A673 (cell line): ENCODE data around the gene MSH5. TPM values are rescaled to one million over a fixed set of nuclear protein-coding genes. Genes with fewer than 3 reads are reported as not detected.

Experiments
- BruUV-seq: library from RNA; stranded (reverse); fragments of 400-500 nt; replicated peaks from 2 replicates; lab custom pipeline; 2021; lab: Mats Ljungman, UMichigan
- CTCF ChIA-PET: fragments of 300-600 bp; sonication (Branson Sonifier 250); formaldehyde crosslinking; loops from one replicate; lab custom pipeline; 2022; ENCODE audit warnings: antibody characterized with exemption; lab: Charles Lee
- POLR2A ChIA-PET: fragments of 300-600 bp; sonication (Branson Sonifier 250); formaldehyde crosslinking; loops from one replicate; lab custom pipeline; 2022; ENCODE audit warnings: antibody characterized with exemption; ENCODE audit not compliant: low non-redundant PET; lab: Charles Lee
- DNase-seq: peaks from one replicate; pipeline ENCODE4 v3.0.0-alpha.2; 2015; ENCODE audit warnings: low spot score
- H3K27ac ChIP-seq: fragments of 200-600 bp; sonication (generic); 2 replicates; pipeline ENCODE4 v1.5.1; 2016; ENCODE audit warnings: mixed run types, low read depth, mild to moderate bottlenecking, mixed read lengths, antibody characterized with exemption, low read length; ENCODE audit not compliant: poor library complexity, severe bottlenecking
- H3K27me3 ChIP-seq: fragments of 200-600 bp; sonication (generic); replicated peaks from 2 replicates; pipeline ENCODE4 v1.6.1; 2017; ENCODE audit warnings: mixed run types, low read depth, mild to moderate bottlenecking, mixed read lengths, antibody characterized with exemption, low read length; ENCODE audit not compliant: insufficient read depth, poor library complexity
- H3K36me3 ChIP-seq: fragments of 200-600 bp; sonication (generic); 2 replicates; pipeline ENCODE4 v1.6.1; 2016; ENCODE audit warnings: mixed run types, mild to moderate bottlenecking, mixed read lengths, antibody characterized with exemption, low read length; ENCODE audit not compliant: insufficient read depth, poor library complexity, severe bottlenecking
- H3K4me1 ChIP-seq: fragments of 200-600 bp; sonication (generic); 2 replicates; pipeline ENCODE4 v1.6.1; 2017; ENCODE audit warnings: mixed run types, mild to moderate bottlenecking, mixed read lengths, antibody characterized with exemption, low read length; ENCODE audit not compliant: insufficient read depth, poor library complexity, severe bottlenecking
- H3K4me3 ChIP-seq: fragments of 200-600 bp; sonication (generic); 2 replicates; pipeline ENCODE4 v1.5.1; 2016; ENCODE audit warnings: low read depth, mixed run types, mild to moderate bottlenecking, mixed read lengths, low read length; ENCODE audit not compliant: poor library complexity, severe bottlenecking
- H3K9me3 ChIP-seq: fragments of 200-600 bp; sonication (generic); 2 replicates; pipeline ENCODE4 v1.6.1; 2016; ENCODE audit warnings: mixed run types, low read depth, mild to moderate bottlenecking, mixed read lengths, antibody characterized with exemption, low read length; ENCODE audit not compliant: poor library complexity, severe bottlenecking
- CTCF ChIP-seq: fragments of 300-800, 200-600 bp; sonication (generic); conservative IDR thresholded peaks from 2 replicates; pipeline ENCODE4 v1.5.1; 2017; ENCODE audit warnings: low read depth, mild to moderate bottlenecking, antibody characterized with exemption, low read length, moderate library complexity, mixed read lengths
- EZH2 ChIP-seq: fragments of 200-600 bp; sonication (generic); IDR thresholded peaks from 2 replicates; pipeline ENCODE4 v1.6.1; 2017; ENCODE audit warnings: borderline replicate concordance, low read depth, mild to moderate bottlenecking, mixed read lengths, antibody characterized with exemption, low read length; ENCODE audit not compliant: poor library complexity, severe bottlenecking
- intact Hi-C: fragments of 100-400 bp; cut with micrococcal nuclease; formaldehyde crosslinking; loops from one replicate; pipeline ENCODE4 v1.10.0; 2022; ENCODE audit not compliant: unreplicated experiment
- microRNA-seq: library from miRNA; unstranded; fragments of <30 nt; microRNA quantifications from one replicate; pipeline ENCODE4 v1.2.0, GENCODE V29; 2021
- total RNA-seq: library from RNA; stranded (reverse); gene quantifications from 2 replicates; pipeline ENCODE4 v1.2.3, GENCODE V29; 2021

Gene MSH5
- total RNA-seq, 1 experiment from 2014 or later, result 76.4 TPM

GRCh38 chr6:31811645-31812044, 71.8 kb downstream of the MSH5 start:
- no peak for TF ChIP-seq CTCF
- TF ChIP-seq EZH2, result no peak
- POLR2A ChIA-PET, result no interaction called here
- Histone ChIP-seq H3K4me3 (no peak overlapping the region), H3K27me3 (no peaks in the 10 kb centered on the region), H3K9me3 (no peaks in the 10 kb centered on the region), H3K27ac (no peak overlapping the region), H3K4me1 (peaks cover 7% of the 10 kb centered on the region), H3K36me3 (no peaks in the 10 kb centered on the region)
- intact Hi-C loops, result no loop called here
- no TSS peak for BruUV-seq
- DNase-seq, result no peak
- CTCF ChIA-PET, result no interaction called here

Small RNAs within 50 kb of the gene (microRNA-seq; reads per million reads assigned to microRNA genes)
- not detected for gene MIR4646

Other genes with a start within 250 kb of the MSH5 start
- 11.1 and 12.7 TPM in 2 replicates for gene MICB, start 241.9 kb upstream of the MSH5 start, total RNA-seq
- not detected in 2 replicates for gene MCCD1, start 211.0 kb upstream of the MSH5 start, total RNA-seq
- 558 and 594 TPM in 2 replicates for gene DDX39B, start 198.0 kb upstream of the MSH5 start, total RNA-seq
- gene ATP6V1G2, start 193.4 kb upstream of the MSH5 start, total RNA-seq, result 2.5 and 3.1 TPM in 2 replicates
- 15.7 and 17.2 TPM in 2 replicates for gene NFKBIL1, start 192.4 kb upstream of the MSH5 start, total RNA-seq
- not detected in 2 replicates for gene LTA, start 167.7 kb upstream of the MSH5 start, total RNA-seq
- 0.17 and 0.42 TPM in 2 replicates for gene TNF, start 164.4 kb upstream of the MSH5 start, total RNA-seq
- gene LTB, start 157.6 kb upstream of the MSH5 start, total RNA-seq, result not detected in 2 replicates
- gene LST1, start 153.7 kb upstream of the MSH5 start, total RNA-seq, result not detected in 2 replicates
- not detected in 2 replicates for gene NCR3, start 147.0 kb upstream of the MSH5 start, total RNA-seq
- gene AIF1, start 124.8 kb upstream of the MSH5 start, total RNA-seq, result 0.64 and 0.68 TPM in 2 replicates
- 289 and 313 TPM in 2 replicates for gene PRRC2A, start 119.3 kb upstream of the MSH5 start, total RNA-seq
- 391 and 393 TPM in 2 replicates for gene BAG6, start 87.3 kb upstream of the MSH5 start, total RNA-seq
- 2.5 and 4.8 TPM in 2 replicates for gene APOM, start 84.1 kb upstream of the MSH5 start, total RNA-seq
- 20.1 and 21.3 TPM in 2 replicates for gene C6orf47, start 79.2 kb upstream of the MSH5 start, total RNA-seq
- 27.7 and 32.0 TPM in 2 replicates for gene GPANK1, start 75.0 kb upstream of the MSH5 start, total RNA-seq
- gene CSNK2B, start 73.9 kb upstream of the MSH5 start, total RNA-seq, result 252 and 253 TPM in 2 replicates
- 18.9 and 19.4 TPM in 2 replicates for gene LY6G5B, start 70.0 kb upstream of the MSH5 start, total RNA-seq
- gene LY6G5C, start 58.9 kb upstream of the MSH5 start, total RNA-seq, result 3.9 and 6.8 TPM in 2 replicates
- 36.3 and 45.6 TPM in 2 replicates for gene ABHD16A, start 36.7 kb upstream of the MSH5 start, total RNA-seq
- not detected in 2 replicates for gene LY6G6F, start 33.1 kb upstream of the MSH5 start, total RNA-seq
- not detected in 2 replicates for gene LY6G6D, start 24.7 kb upstream of the MSH5 start, total RNA-seq
- gene LY6G6C, start 18.3 kb upstream of the MSH5 start, total RNA-seq, result 0.42 and 0.80 TPM in 2 replicates
- not detected in 2 replicates for gene MPIG6B, start 16.6 kb upstream of the MSH5 start, total RNA-seq
- gene DDAH2, start 10.7 kb upstream of the MSH5 start, total RNA-seq, result 68.2 and 86.7 TPM in 2 replicates
- 371 and 431 TPM in 2 replicates for gene CLIC1, start 3.5 kb upstream of the MSH5 start, total RNA-seq
- 9.9 and 19.9 TPM in 2 replicates for gene SAPCD1, start 22.7 kb downstream of the MSH5 start, total RNA-seq
- 2.7 and 2.8 TPM in 2 replicates for gene VWA7, start 37.3 kb downstream of the MSH5 start, total RNA-seq
- 233 and 247 TPM in 2 replicates for gene VARS1, start 55.7 kb downstream of the MSH5 start, total RNA-seq
- gene LSM2, start 67.0 kb downstream of the MSH5 start, total RNA-seq, result 99.8 and 104 TPM in 2 replicates
- gene HSPA1L, start 75.3 kb downstream of the MSH5 start, total RNA-seq, result 1.1 and 1.4 TPM in 2 replicates
- 113 and 129 TPM in 2 replicates for gene HSPA1A, start 75.5 kb downstream of the MSH5 start, total RNA-seq
- 116 and 131 TPM in 2 replicates for gene HSPA1B, start 87.7 kb downstream of the MSH5 start, total RNA-seq
- gene NEU1, start 122.8 kb downstream of the MSH5 start, total RNA-seq, result 28.5 and 34.3 TPM in 2 replicates
- gene SLC44A4, start 139.0 kb downstream of the MSH5 start, total RNA-seq, result not detected in 2 replicates
- gene EHMT2, start 157.7 kb downstream of the MSH5 start, total RNA-seq, result 117 TPM in 2 replicates
- gene ZBTB12, start 162.1 kb downstream of the MSH5 start, total RNA-seq, result 21.3 and 25.5 TPM in 2 replicates
- gene C2, start 187.7 kb downstream of the MSH5 start, total RNA-seq, result 0.56 and 1.2 TPM in 2 replicates
- 0.32 TPM in 1 of 2 replicates, not detected in the other for gene CFB, start 206.1 kb downstream of the MSH5 start, total RNA-seq
- gene NELFE, start 219.0 kb downstream of the MSH5 start, total RNA-seq, result 94.3 and 96.8 TPM in 2 replicates
- 64.2 and 71.3 TPM in 2 replicates for gene SKIC2, start 219.2 kb downstream of the MSH5 start, total RNA-seq
- 35.6 and 37.2 TPM in 2 replicates for gene DXO, start 232.1 kb downstream of the MSH5 start, total RNA-seq
- gene C4A, start 242.1 kb downstream of the MSH5 start, total RNA-seq, result 4.6 TPM in 2 replicates